ENCODE results near the gene HPSE2. TPM values are rescaled to one million over a fixed set of nuclear protein-coding genes. Genes with fewer than 3 reads are reported as not detected.

Gene HPSE2
- total RNA-seq, 1 donor from 2014 or later: not detected

- Histone ChIP-seq H3K27me3 (ENCODE audit: control insufficient read depth, insufficient read depth, low read length) (no peaks in the 10 kb centered on the region), H3K4me3 (ENCODE audit: low read depth, low read length) (no peak overlapping the region), H3K36me3 (ENCODE audit: control insufficient read depth, insufficient read depth, low read length) (no peaks in the 10 kb centered on the region)
- no peak for FAIRE-seq
- no peak for TF ChIP-seq CTCF (IDR thresholded peaks at IDR 0.05; ENCODE audit: insufficient read depth, low read length, severe bottlenecking)
- no peak for DNase-seq (ENCODE audit: low read depth)
Observed at GRCh38 chr10:98673171-98673782, 562.4 kb downstream of the HPSE2 start.

- DNase-seq (ENCODE audit: low read depth): no peak
- no peak overlapping the region for H3K4me3 ChIP-seq (ENCODE audit: low read depth, low read length)
- TF ChIP-seq CTCF (IDR thresholded peaks at IDR 0.05; ENCODE audit: insufficient read depth, low read length, severe bottlenecking): no peak
- FAIRE-seq: no peak
- H3K27me3 ChIP-seq (ENCODE audit: control insufficient read depth, insufficient read depth, low read length): no peaks in the 10 kb centered on the region
- no peaks in the 10 kb centered on the region for H3K36me3 ChIP-seq (ENCODE audit: control insufficient read depth, insufficient read depth, low read length)
Observed at GRCh38 chr10:98667081-98667480, 568.6 kb downstream of the HPSE2 start.

- H3K27me3 ChIP-seq (ENCODE audit: control insufficient read depth, insufficient read depth, low read length): no peaks in the 10 kb centered on the region
- H3K36me3 ChIP-seq (ENCODE audit: control insufficient read depth, insufficient read depth, low read length): no peaks in the 10 kb centered on the region
- DNase-seq (ENCODE audit: low read depth) (no peak), FAIRE-seq (no peak)
- TF ChIP-seq CTCF (IDR thresholded peaks at IDR 0.05; ENCODE audit: insufficient read depth, low read length, severe bottlenecking): no peak
- no peak overlapping the region for H3K4me3 ChIP-seq (ENCODE audit: low read depth, low read length)
Observed at GRCh38 chr10:98666276-98666675, 569.4 kb downstream of the HPSE2 start.

- peak; percentile 42 for TF ChIP-seq CTCF (IDR thresholded peaks at IDR 0.05; ENCODE audit: insufficient read depth, low read length, severe bottlenecking)
- DNase-seq (ENCODE audit: low read depth) (peak; percentile 17), FAIRE-seq (no peak)
- no peaks in the 10 kb centered on the region for H3K27me3 ChIP-seq (ENCODE audit: control insufficient read depth, insufficient read depth, low read length)
- no peak overlapping the region for H3K4me3 ChIP-seq (ENCODE audit: low read depth, low read length)
- H3K36me3 ChIP-seq (ENCODE audit: control insufficient read depth, insufficient read depth, low read length): no peaks in the 10 kb centered on the region
Observed at GRCh38 chr10:98664329-98665042, 571.2 kb downstream of the HPSE2 start.

GRCh38 chr10:98659951-98660350, 575.7 kb downstream of the HPSE2 start:
- no peaks in the 10 kb centered on the region for H3K36me3 ChIP-seq (ENCODE audit: control insufficient read depth, insufficient read depth, low read length)
- FAIRE-seq (no peak), DNase-seq (ENCODE audit: low read depth) (no peak)
- H3K4me3 ChIP-seq (ENCODE audit: low read depth, low read length): no peak overlapping the region
- no peaks in the 10 kb centered on the region for H3K27me3 ChIP-seq (ENCODE audit: control insufficient read depth, insufficient read depth, low read length)
- no peak for TF ChIP-seq CTCF (IDR thresholded peaks at IDR 0.05; ENCODE audit: insufficient read depth, low read length, severe bottlenecking)

Measured in bronchial epithelial cell (primary cell).